GM18873 (cell line): ENCODE data around the gene PDE3A.

Experiments
- ATAC-seq: cut with Tn5 transposase; IDR thresholded peaks from one replicate; pipeline ENCODE4 v1.9.1; 2021; ENCODE audit warnings: mild to moderate bottlenecking, moderate library complexity, moderate number of reproducible peaks; ENCODE audit not compliant: unreplicated experiment, low FRiP score

PDE3A gene

GRCh38 chr12:20452496-20453010 lies 84.2 kb downstream of the PDE3A start:
- ATAC-seq, result no peak

- no peak for ATAC-seq
Measured at GRCh38 chr12:20453756-20454310, 85.5 kb downstream of the PDE3A start.

- ATAC-seq, result no peak
Measured at GRCh38 chr12:20455001-20455706, 86.8 kb downstream of the PDE3A start.

GRCh38 chr12:20457582-20457981 lies 89.2 kb downstream of the PDE3A start:
- no peak for ATAC-seq

- ATAC-seq, result no peak
Measured at GRCh38 chr12:20458011-20458410, 89.7 kb downstream of the PDE3A start.

GRCh38 chr12:20459920-20460319 lies 91.6 kb downstream of the PDE3A start:
- no peak for ATAC-seq

- ATAC-seq, result no peak
Measured at GRCh38 chr12:20460956-20461355, 92.6 kb downstream of the PDE3A start.

GRCh38 chr12:20463913-20464524 lies 95.7 kb downstream of the PDE3A start:
- no peak for ATAC-seq

GRCh38 chr12:20469300-20469699 lies 101.0 kb downstream of the PDE3A start:
- no peak for ATAC-seq

- ATAC-seq, result no peak
Measured at GRCh38 chr12:20469756-20470155, 101.4 kb downstream of the PDE3A start.

GRCh38 chr12:20472102-20472782 lies 103.9 kb downstream of the PDE3A start:
- no peak for ATAC-seq

- ATAC-seq, result no peak
Measured at GRCh38 chr12:20473133-20473532, 104.8 kb downstream of the PDE3A start.

- ATAC-seq, result no peak
Measured at GRCh38 chr12:20474016-20474415, 105.7 kb downstream of the PDE3A start.

- no peak for ATAC-seq
Measured at GRCh38 chr12:20474443-20474842, 106.1 kb downstream of the PDE3A start.

- no peak for ATAC-seq
Measured at GRCh38 chr12:20475542-20475941, 107.2 kb downstream of the PDE3A start.

- ATAC-seq, result no peak
Measured at GRCh38 chr12:20476551-20476950, 108.2 kb downstream of the PDE3A start.

- ATAC-seq, result no peak
Measured at GRCh38 chr12:20477255-20477654, 108.9 kb downstream of the PDE3A start.

- ATAC-seq, result no peak
Measured at GRCh38 chr12:20477672-20478071, 109.3 kb downstream of the PDE3A start.

GRCh38 chr12:20482491-20483054 lies 114.2 kb downstream of the PDE3A start:
- ATAC-seq, result no peak

- no peak for ATAC-seq
Measured at GRCh38 chr12:20483776-20484175, 115.4 kb downstream of the PDE3A start.

- no peak for ATAC-seq
Measured at GRCh38 chr12:20486233-20486632, 117.9 kb downstream of the PDE3A start.
